H9 (cell line): ENCODE measurements around the gene UNC5A. TPM values are rescaled to one million over a fixed set of nuclear protein-coding genes. Genes with fewer than 3 reads are reported as not detected.
A peak's percentile ranks its signal among the peaks of the same experiment; 100 is the strongest.

Source experiments
- DNase-seq: peaks from one replicate; pipeline ENCODE4 v3.0.0-alpha.2; 2017
- H2AFZ ChIP-seq: one replicate; pipeline ENCODE4 v1.6.1; 2013; ENCODE audit warnings: mild to moderate bottlenecking, low read length, control low read depth, moderate library complexity
- H2AK5ac ChIP-seq: 2 replicates; pipeline ENCODE4 v1.6.1; 2013; ENCODE audit warnings: low read length, control low read depth, mixed read lengths; ENCODE audit not compliant: insufficient read length
- H2BK120ac ChIP-seq: one replicate; pipeline ENCODE4 v1.6.1; 2013; ENCODE audit warnings: low read depth, mild to moderate bottlenecking, low read length, control low read depth, inconsistent platforms; ENCODE audit not compliant: poor library complexity, severe bottlenecking
- H2BK12ac ChIP-seq: 2 replicates; pipeline ENCODE4 v1.6.1; 2013; ENCODE audit warnings: low read length, control low read depth, mixed read lengths, low read depth; ENCODE audit not compliant: insufficient read length
- H2BK15ac ChIP-seq: 2 replicates; pipeline ENCODE4 v1.6.1; 2013; ENCODE audit warnings: low read depth, low read length, control low read depth
- H2BK20ac ChIP-seq: one replicate; pipeline ENCODE4 v1.6.1; 2013; ENCODE audit warnings: low read depth, mild to moderate bottlenecking, low read length, control low read depth, inconsistent platforms; ENCODE audit not compliant: poor library complexity, severe bottlenecking
- H2BK5ac ChIP-seq: 2 replicates; pipeline ENCODE4 v1.6.1; 2013; ENCODE audit warnings: low read length, control low read depth, mixed read lengths; ENCODE audit not compliant: insufficient read length
- H3K14ac ChIP-seq: 2 replicates; pipeline ENCODE4 v1.6.1; 2013; ENCODE audit warnings: low read length, control low read depth; ENCODE audit not compliant: insufficient read depth
- H3K18ac ChIP-seq: 2 replicates; pipeline ENCODE4 v1.6.1; 2013; ENCODE audit warnings: low read depth, mild to moderate bottlenecking, mixed read lengths, low read length, control low read depth; ENCODE audit not compliant: insufficient read length
- H3K23ac ChIP-seq: 2 replicates; pipeline ENCODE4 v1.6.1; 2013; ENCODE audit warnings: low read length, control low read depth, mixed read lengths, low read depth; ENCODE audit not compliant: insufficient read length
- H3K23me2 ChIP-seq: 2 replicates; pipeline ENCODE4 v1.6.1; 2013; ENCODE audit warnings: low read depth, mild to moderate bottlenecking, mixed read lengths, low read length, control low read depth; ENCODE audit not compliant: insufficient read length, poor library complexity, severe bottlenecking
- H3K27ac ChIP-seq: 2 replicates; pipeline ENCODE4 v1.5.1; 2013; ENCODE audit warnings: low read length, control low read depth, mixed read lengths, low read depth; ENCODE audit not compliant: insufficient read length
- H3K27me3 ChIP-seq: 2 replicates; pipeline ENCODE4 v1.6.1; 2013; ENCODE audit warnings: low read length, control low read depth, inconsistent platforms; ENCODE audit not compliant: insufficient read depth
- H3K4ac ChIP-seq: 2 replicates; pipeline ENCODE4 v1.6.1; 2013; ENCODE audit warnings: low read depth, mild to moderate bottlenecking, control low read depth, inconsistent platforms, low read length, moderate library complexity
- H3K4me1 ChIP-seq: 2 replicates; pipeline ENCODE4 v1.6.1; 2013; ENCODE audit warnings: low read length, control low read depth, inconsistent platforms; ENCODE audit not compliant: insufficient read depth
- H3K4me2 ChIP-seq: 2 replicates; pipeline ENCODE4 v1.6.1; 2013; ENCODE audit warnings: low read length, control low read depth, mixed read lengths; ENCODE audit not compliant: insufficient read length, insufficient read depth
- H3K56ac ChIP-seq: 2 replicates; pipeline ENCODE4 v1.6.1; 2013; ENCODE audit warnings: low read depth, mild to moderate bottlenecking, mixed read lengths, low read length, control low read depth; ENCODE audit not compliant: insufficient read length
- H3K79me1 ChIP-seq: 2 replicates; pipeline ENCODE4 v1.6.1; 2013; ENCODE audit warnings: low read depth, mild to moderate bottlenecking, moderate library complexity, low read length, control low read depth, inconsistent platforms; ENCODE audit not compliant: insufficient read depth, poor library complexity, severe bottlenecking
- H3K79me2 ChIP-seq: 2 replicates; pipeline ENCODE4 v1.6.1; 2013; ENCODE audit warnings: low read length, control low read depth, inconsistent platforms; ENCODE audit not compliant: insufficient read depth
- H3K9ac ChIP-seq: 2 replicates; pipeline ENCODE4 v1.6.1; 2013; ENCODE audit warnings: low read length, control low read depth, mixed read lengths; ENCODE audit not compliant: insufficient read length; ENCODE audit errors: extremely low read depth
- H3K9me3 ChIP-seq: one replicate; pipeline ENCODE4 v1.6.1; 2013; ENCODE audit warnings: low read depth, low read length, inconsistent platforms; ENCODE audit not compliant: control insufficient read depth
- H3T11ph ChIP-seq: one replicate; pipeline ENCODE4 v1.6.1; 2013; ENCODE audit warnings: mild to moderate bottlenecking, low read length, control low read depth, inconsistent platforms
- H4K20me1 ChIP-seq: one replicate; pipeline ENCODE4 v1.6.1; 2013; ENCODE audit not compliant: control insufficient read depth, insufficient read length, insufficient read depth
- H4K5ac ChIP-seq: 2 replicates; pipeline ENCODE4 v1.6.1; 2013; ENCODE audit warnings: low read depth, mild to moderate bottlenecking, mixed read lengths, low read length, control low read depth; ENCODE audit not compliant: insufficient read length
- H4K8ac ChIP-seq: replicated peaks from 2 replicates; pipeline ENCODE4 v1.6.1; 2013; ENCODE audit warnings: low read length, control low read depth, mixed read lengths, low read depth; ENCODE audit not compliant: insufficient read length
- H4K91ac ChIP-seq: 2 replicates; pipeline ENCODE4 v1.6.1; 2013; ENCODE audit warnings: low read depth, mild to moderate bottlenecking, moderate library complexity, mixed read lengths, low read length, control low read depth; ENCODE audit not compliant: insufficient read length
- H3K27ac Mint-ChIP-seq, 3 experiments: 2 replicates in 2 of 3; 3 replicates in 1 of 3; pipeline ENCODE4 v1.8.0; 2020 to 2021; ENCODE audit warnings: mixed read lengths in 3 of 3, mild to moderate bottlenecking in 1 of 3, moderate library complexity in 1 of 3
- H3K27me3 Mint-ChIP-seq: 2 replicates; pipeline ENCODE4 v1.8.0; 2021; ENCODE audit warnings: low read depth, mild to moderate bottlenecking, moderate library complexity, mixed read lengths
- H3K36me3 Mint-ChIP-seq, 3 experiments: 2 replicates in 2 of 3; 3 replicates in 1 of 3; pipeline ENCODE4 v1.8.0; 2020 to 2021; ENCODE audit warnings: low read depth in 3 of 3, mixed read lengths in 3 of 3; ENCODE audit not compliant: insufficient read depth in 1 of 3
- H3K4me1 Mint-ChIP-seq, 2 experiments: 2 replicates each; pipeline ENCODE4 v1.8.0; 2020; ENCODE audit warnings: mixed read lengths in 2 of 2
- H3K4me3 Mint-ChIP-seq, 2 experiments: 2 replicates in 1 of 2; 3 replicates in 1 of 2; pipeline ENCODE4 v1.8.0; 2020 to 2021; ENCODE audit warnings: mild to moderate bottlenecking in 2 of 2, mixed read lengths in 2 of 2, moderate library complexity in 1 of 2
- H3K9me3 Mint-ChIP-seq, 2 experiments: 2 replicates in 1 of 2; 3 replicates in 1 of 2; pipeline ENCODE4 v1.8.0; 2020; ENCODE audit warnings: mild to moderate bottlenecking in 2 of 2, mixed read lengths in 2 of 2, moderate library complexity in 1 of 2
- CTCF ChIP-seq: fragments of 200-600 bp; sonication (generic); conservative IDR thresholded peaks from 3 replicates; pipeline ENCODE4 v1.8.0; 2021; ENCODE audit warnings: antibody characterized with exemption, mild to moderate bottlenecking
- WGBS: extraction: QIAGEN DNeasy Blood & Tissue Kit; methylation state at CpG from one replicate; pipeline ENCODE4 v1.1.7; 2013; ENCODE audit warnings: missing lambda C conversion rate, low lambda C conversion rate, mixed read lengths; ENCODE audit not compliant: insufficient read length; ENCODE audit errors: extremely low coverage; 5-methylcytosine and 5-hydroxymethylcytosine counted together
- total RNA-seq: library from RNA; stranded (reverse); gene quantifications from 2 replicates; pipeline ENCODE4 v1.2.1, GENCODE V29; 2021

UNC5A gene
- total RNA-seq, 1 experiment from 2014 or later = 4.4 TPM

GRCh38 chr5:176819476-176819875 lies 9.1 kb downstream of the UNC5A start:
- no peaks in the 10 kb centered on the region for H3K36me3 Mint-ChIP-seq
- Histone ChIP-seq H3K14ac (no peak overlapping the region), H3K9me3 (no peaks in the 10 kb centered on the region), H3K4ac (no peak overlapping the region), H3K4me1 (no peaks in the 10 kb centered on the region; the same call in 1 of the 2 replicates), H3T11ph (no peak overlapping the region), H3K23me2 (peaks cover 5% of the 10 kb centered on the region), H3K9ac (no peak overlapping the region), H2AK5ac (no peak overlapping the region), H2BK15ac (no peak overlapping the region), H3K79me2 (no peaks in the 10 kb centered on the region), H4K20me1 (no peaks in the 10 kb centered on the region), H3K79me1 (no peaks in the 10 kb centered on the region), H3K27me3 (no peaks in the 10 kb centered on the region; the same call in 1 of the 2 replicates), H3K23ac (no peak overlapping the region), H3K4me2 (no peak overlapping the region), H2BK5ac (no peak overlapping the region), H2BK12ac (no peak overlapping the region), H3K18ac (no peak overlapping the region), H4K91ac (no peak overlapping the region), H3K27ac (no peak overlapping the region), H2AFZ (no peak overlapping the region), H4K5ac (no peak overlapping the region), H2BK20ac (no peak overlapping the region), H2BK120ac (no peak overlapping the region), H4K8ac (no peak overlapping the region), H3K56ac (no peak overlapping the region)
- TF ChIP-seq CTCF = no peak
- H3K27me3 Mint-ChIP-seq = peaks cover 39% of the 10 kb centered on the region
- H3K9me3 Mint-ChIP-seq = no peaks in the 10 kb centered on the region
- H3K4me1 Mint-ChIP-seq = peaks cover 38 to 60% of the 10 kb centered on the region in 2 experiments
- H3K4me3 Mint-ChIP-seq = no peak overlapping the region; a peak in 1 of 5 replicates
- WGBS = no CpG with 5 or more reads among the region's 5 CpGs
- DNase-seq = peak; percentile 51
- no peak overlapping the region for H3K27ac Mint-ChIP-seq
